Astrocyte (in vitro differentiated cells and primary cell): ENCODE measurements around the gene ATG16L1. TPM values are rescaled to one million over a fixed set of nuclear protein-coding genes. Genes with fewer than 3 reads are reported as not detected.

Experiments
- DNase-seq: peaks from one replicate; pipeline ENCODE4 v3.0.0-alpha.2; 2010; ENCODE audit warnings: low read depth
- FAIRE-seq: peaks from 2 replicates; lab custom pipeline; 2011; peaks lifted over from hg19 to GRCh38; lab: Jason Lieb, UNC
- H2AFZ ChIP-seq: 2 replicates; pipeline ENCODE4 v1.6.0; 2012; ENCODE audit warnings: low read depth, low read length, inconsistent platforms
- H3K27ac ChIP-seq: 2 replicates; pipeline ENCODE4 v1.5.1; 2011; ENCODE audit warnings: low read depth, low read length, inconsistent platforms
- H3K27me3 ChIP-seq: 2 replicates; pipeline ENCODE4 v1.6.0; 2011; ENCODE audit warnings: low read length, inconsistent platforms; ENCODE audit not compliant: insufficient read depth
- H3K36me3 ChIP-seq: 2 replicates; pipeline ENCODE4 v1.5.1; 2011; ENCODE audit warnings: low read length, inconsistent platforms; ENCODE audit not compliant: insufficient read depth
- H3K4me1 ChIP-seq: 2 replicates; pipeline ENCODE4 v1.5.1; 2011; ENCODE audit warnings: low read length, inconsistent platforms; ENCODE audit not compliant: insufficient read depth
- H3K4me2 ChIP-seq: 2 replicates; pipeline ENCODE4 v1.6.0; 2012; ENCODE audit warnings: low read length, inconsistent platforms
- H3K4me3 ChIP-seq: 2 replicates; pipeline ENCODE4 v1.5.1; 2011; ENCODE audit warnings: low read depth, mild to moderate bottlenecking, low read length, inconsistent platforms; ENCODE audit not compliant: insufficient read depth
- H3K79me2 ChIP-seq: 2 replicates; pipeline ENCODE4 v1.6.0; 2012; ENCODE audit warnings: mild to moderate bottlenecking, low read length, inconsistent platforms; ENCODE audit not compliant: insufficient read depth
- H3K9ac ChIP-seq: 2 replicates; pipeline ENCODE4 v1.6.0; 2012; ENCODE audit warnings: mild to moderate bottlenecking, low read length, inconsistent platforms
- H3K9me3 ChIP-seq: 2 replicates; pipeline ENCODE4 v1.5.1; 2012; ENCODE audit warnings: low read depth, mild to moderate bottlenecking, low read length, inconsistent platforms; ENCODE audit not compliant: insufficient read depth
- H4K20me1 ChIP-seq: 2 replicates; pipeline ENCODE4 v1.6.0; 2012; ENCODE audit warnings: low read length, inconsistent platforms; ENCODE audit not compliant: insufficient read depth
- H3K27ac Mint-ChIP-seq: one replicate; pipeline ENCODE4 v1.8.0; 2021; ENCODE audit warnings: mild to moderate bottlenecking, mixed read lengths; ENCODE audit not compliant: unreplicated experiment
- H3K27me3 Mint-ChIP-seq: one replicate; pipeline ENCODE4 v1.8.0; 2021; ENCODE audit warnings: low read depth, mixed read lengths; ENCODE audit not compliant: unreplicated experiment
- H3K36me3 Mint-ChIP-seq: one replicate; pipeline ENCODE4 v1.8.0; 2021; ENCODE audit warnings: low read depth, mixed read lengths; ENCODE audit not compliant: unreplicated experiment
- H3K4me1 Mint-ChIP-seq: one replicate; pipeline ENCODE4 v1.8.0; 2021; ENCODE audit warnings: low read depth, mixed read lengths; ENCODE audit not compliant: unreplicated experiment
- H3K4me3 Mint-ChIP-seq: one replicate; pipeline ENCODE4 v1.8.0; 2021; ENCODE audit warnings: mild to moderate bottlenecking, moderate library complexity, mixed read lengths; ENCODE audit not compliant: unreplicated experiment
- H3K9me3 Mint-ChIP-seq: one replicate; pipeline ENCODE4 v1.8.0; 2021; ENCODE audit warnings: mild to moderate bottlenecking, mixed read lengths; ENCODE audit not compliant: unreplicated experiment
- EZH2 ChIP-seq: IDR thresholded peaks from 2 replicates; pipeline ENCODE4 v1.6.1; 2012; ENCODE audit warnings: mild to moderate bottlenecking, low read length, inconsistent platforms; ENCODE audit not compliant: insufficient read depth
- total RNA-seq: library from RNA; stranded (reverse); gene quantifications from 2 replicates; pipeline ENCODE4 v1.2.1, GENCODE V29; 2021
- TF ChIP-seq, protein P1 (sequence below): IDR thresholded peaks from 2 replicates; pipeline ENCODE4 v1.5.1; 2011; ENCODE audit warnings: low read depth, mild to moderate bottlenecking, inconsistent platforms, low read length, moderate library complexity; ENCODE audit not compliant: insufficient read depth

ATG16L1 gene
- total RNA-seq, 1 donor from 2014 or later: 31.6 TPM

DNA sequence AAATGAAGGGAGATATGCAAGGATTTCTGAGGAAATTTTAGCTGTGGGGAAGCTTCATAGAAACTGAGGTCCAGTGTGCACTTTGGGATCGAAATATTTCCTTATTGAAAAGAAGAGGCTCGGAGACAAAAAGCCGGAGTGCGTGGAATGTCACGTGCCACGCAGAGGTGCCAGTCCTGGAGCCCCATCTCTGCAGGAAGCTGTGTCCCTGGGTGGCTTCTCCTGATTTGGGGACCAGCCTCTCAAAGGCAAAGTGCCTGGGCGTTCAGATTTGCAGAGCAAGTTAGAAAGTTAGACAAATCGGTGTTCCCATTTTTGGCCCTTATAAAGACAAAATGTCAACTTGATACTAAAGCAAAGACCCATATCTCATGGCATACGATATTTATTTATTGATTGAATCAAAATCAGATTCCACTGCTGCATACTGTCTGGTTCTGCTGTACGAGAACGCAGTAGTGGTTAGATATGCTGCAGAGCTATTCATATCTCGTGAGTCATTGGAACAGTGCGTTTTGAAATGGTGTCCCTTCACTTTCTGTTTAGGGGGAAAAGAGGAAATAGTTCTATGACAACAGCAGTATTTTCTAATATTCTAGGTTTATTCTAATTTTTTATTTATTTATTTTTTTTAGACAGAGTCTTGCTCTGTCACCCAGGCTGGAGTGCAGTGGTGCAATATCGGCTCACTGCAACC is 9.1 kb upstream of the ATG16L1 start:
- H3K9me3 Mint-ChIP-seq: peaks cover 2% of the 10 kb centered on the region
- no peak for FAIRE-seq
- H3K27ac ChIP-seq: no peak overlapping the region
- H3K4me1 Mint-ChIP-seq: no peaks in the 10 kb centered on the region
- H3K27me3 Mint-ChIP-seq: peaks cover 1% of the 10 kb centered on the region
- no peak overlapping the region for H3K27ac Mint-ChIP-seq
- H3K27me3 ChIP-seq: no peaks in the 10 kb centered on the region
- H3K4me3 Mint-ChIP-seq: no peak overlapping the region
- no peaks in the 10 kb centered on the region for H3K79me2 ChIP-seq
- no peaks in the 10 kb centered on the region for H3K36me3 ChIP-seq
- no peak for DNase-seq
- no peak overlapping the region for H3K4me3 ChIP-seq
- no peak overlapping the region for H3K9ac ChIP-seq
- H4K20me1 ChIP-seq: no peaks in the 10 kb centered on the region
- no peaks in the 10 kb centered on the region for H3K4me1 ChIP-seq
- TF ChIP-seq, protein P1, sequence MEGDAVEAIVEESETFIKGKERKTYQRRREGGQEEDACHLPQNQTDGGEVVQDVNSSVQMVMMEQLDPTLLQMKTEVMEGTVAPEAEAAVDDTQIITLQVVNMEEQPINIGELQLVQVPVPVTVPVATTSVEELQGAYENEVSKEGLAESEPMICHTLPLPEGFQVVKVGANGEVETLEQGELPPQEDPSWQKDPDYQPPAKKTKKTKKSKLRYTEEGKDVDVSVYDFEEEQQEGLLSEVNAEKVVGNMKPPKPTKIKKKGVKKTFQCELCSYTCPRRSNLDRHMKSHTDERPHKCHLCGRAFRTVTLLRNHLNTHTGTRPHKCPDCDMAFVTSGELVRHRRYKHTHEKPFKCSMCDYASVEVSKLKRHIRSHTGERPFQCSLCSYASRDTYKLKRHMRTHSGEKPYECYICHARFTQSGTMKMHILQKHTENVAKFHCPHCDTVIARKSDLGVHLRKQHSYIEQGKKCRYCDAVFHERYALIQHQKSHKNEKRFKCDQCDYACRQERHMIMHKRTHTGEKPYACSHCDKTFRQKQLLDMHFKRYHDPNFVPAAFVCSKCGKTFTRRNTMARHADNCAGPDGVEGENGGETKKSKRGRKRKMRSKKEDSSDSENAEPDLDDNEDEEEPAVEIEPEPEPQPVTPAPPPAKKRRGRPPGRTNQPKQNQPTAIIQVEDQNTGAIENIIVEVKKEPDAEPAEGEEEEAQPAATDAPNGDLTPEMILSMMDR: no peak
- TF ChIP-seq EZH2: no peak
- no peaks in the 10 kb centered on the region for H3K36me3 Mint-ChIP-seq
- no peaks in the 10 kb centered on the region for H3K9me3 ChIP-seq
- H3K4me2 ChIP-seq: peak overlapping the region; percentile 1
- no peak overlapping the region for H2AFZ ChIP-seq

DNA sequence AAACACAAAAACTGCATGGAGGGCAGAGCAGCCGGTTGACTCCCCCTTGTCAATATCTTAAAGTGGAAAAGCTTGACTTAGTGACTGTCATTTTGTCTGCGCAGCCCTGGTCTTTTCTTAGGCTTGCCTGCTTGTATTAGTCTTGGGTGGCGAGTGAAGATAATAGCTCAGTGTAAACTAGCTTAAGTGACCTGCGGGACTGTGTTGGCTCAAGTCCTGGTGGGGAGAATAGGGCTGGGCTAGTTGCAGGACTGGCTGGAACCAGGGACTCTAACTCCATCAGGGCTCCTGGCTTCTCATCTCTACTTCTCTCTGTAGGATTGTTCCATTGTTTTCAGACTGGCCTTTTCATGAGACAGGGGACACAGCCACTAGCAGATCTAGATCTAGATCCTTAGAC is 8.1 kb upstream of the ATG16L1 start:
- H3K27me3 Mint-ChIP-seq: peaks cover 1% of the 10 kb centered on the region

DNA sequence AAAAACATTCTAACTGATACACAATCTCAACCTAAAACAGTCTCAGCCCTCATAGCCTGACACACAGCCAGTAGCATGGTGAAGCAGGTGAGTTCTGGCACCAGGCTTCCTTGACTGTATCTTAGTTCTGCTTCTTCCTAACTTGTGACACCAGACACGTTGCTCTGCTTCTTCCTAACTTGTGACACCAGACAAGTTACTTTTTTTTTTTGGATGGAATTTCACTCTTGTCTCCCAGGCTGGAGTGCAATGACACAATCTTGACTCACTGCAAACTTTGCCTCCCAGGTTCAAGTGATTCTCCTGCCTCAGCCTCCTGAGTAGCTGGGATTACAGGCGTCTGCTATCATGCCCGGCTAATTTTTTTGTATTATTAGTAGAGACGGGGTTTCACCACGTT is 6.7 kb upstream of the ATG16L1 start:
- no peaks in the 10 kb centered on the region for H4K20me1 ChIP-seq
- H3K4me1 ChIP-seq: no peaks in the 10 kb centered on the region
- H3K9me3 Mint-ChIP-seq: no peaks in the 10 kb centered on the region
- H3K27me3 ChIP-seq: no peaks in the 10 kb centered on the region
- no peak overlapping the region for H3K4me3 ChIP-seq
- H3K27me3 Mint-ChIP-seq: peaks cover 1% of the 10 kb centered on the region
- TF ChIP-seq, protein P1: no peak
- no peak for TF ChIP-seq EZH2
- H3K27ac Mint-ChIP-seq: no peak overlapping the region
- no peaks in the 10 kb centered on the region for H3K36me3 ChIP-seq
- no peak overlapping the region for H3K27ac ChIP-seq
- H3K4me1 Mint-ChIP-seq: peaks cover 6% of the 10 kb centered on the region
- peak overlapping the region; percentile 16 for H2AFZ ChIP-seq
- H3K36me3 Mint-ChIP-seq: no peaks in the 10 kb centered on the region
- H3K9me3 ChIP-seq: no peaks in the 10 kb centered on the region
- no peak for FAIRE-seq
- no peak overlapping the region for H3K4me3 Mint-ChIP-seq
- no peak overlapping the region for H3K9ac ChIP-seq
- DNase-seq: no peak
- H3K79me2 ChIP-seq: no peaks in the 10 kb centered on the region
- H3K4me2 ChIP-seq: no peak overlapping the region

More for the DNA sequence above, 8.1 kb upstream of the ATG16L1 start:
- Histone ChIP-seq H3K27me3 (no peaks in the 10 kb centered on the region), H3K4me1 (no peaks in the 10 kb centered on the region), H3K36me3 (no peaks in the 10 kb centered on the region), H3K9me3 (no peaks in the 10 kb centered on the region), H3K9ac (no peak overlapping the region), H2AFZ (no peak overlapping the region), H3K79me2 (no peaks in the 10 kb centered on the region), H3K27ac (no peak overlapping the region), H3K4me2 (no peak overlapping the region), H4K20me1 (no peaks in the 10 kb centered on the region), H3K4me3 (no peak overlapping the region)
- peaks cover 6% of the 10 kb centered on the region for H3K4me1 Mint-ChIP-seq
- H3K9me3 Mint-ChIP-seq: no peaks in the 10 kb centered on the region
- no peak for TF ChIP-seq EZH2
- TF ChIP-seq, protein P1: no peak
- no peak overlapping the region for H3K4me3 Mint-ChIP-seq
- no peak overlapping the region for H3K27ac Mint-ChIP-seq
- no peak for DNase-seq
- FAIRE-seq: no peak
- H3K36me3 Mint-ChIP-seq: no peaks in the 10 kb centered on the region
